ENCODE measurements around the gene PPP6R3.

The PPP6R3 gene

GRCh38 chr11:68441466-68442230 is 18.9 kb upstream of the PPP6R3 start:
- no peak for TF ChIP-seq CTCF (IDR thresholded peaks at IDR 0.05; ENCODE audit: borderline replicate concordance, extremely low read depth, low read length, poor library complexity, severe bottlenecking)
- TF ChIP-seq EZH2 (IDR thresholded peaks at IDR 0.05; ENCODE audit: borderline replicate concordance, low read depth, low read length, severe bottlenecking), result no peak

GRCh38 chr11:68442433-68442832 is 18.1 kb upstream of the PPP6R3 start:
- no peaks in the 10 kb centered on the region for H3K27me3 ChIP-seq (ENCODE audit: insufficient read depth, low read length, poor library complexity)
- H3K27ac ChIP-seq (ENCODE audit: low read length), result no peak overlapping the region
- ATAC-seq (ENCODE audit: insufficient read depth, low read depth), result no peak
- H3K4me3 ChIP-seq (ENCODE audit: low read depth in 1 of 2, low read length in 2 of 2), result no peak overlapping the region
- peaks cover 30% of the 10 kb centered on the region for H3K36me3 ChIP-seq (ENCODE audit: insufficient read depth, low read length)
- no peaks in the 10 kb centered on the region for H3K9me3 ChIP-seq (ENCODE audit: insufficient read depth, low read length, severe bottlenecking)
- H3K79me2 ChIP-seq (ENCODE audit: insufficient read depth, low read length), result no peaks in the 10 kb centered on the region
- H4K20me1 ChIP-seq (ENCODE audit: insufficient read depth, low read length), result peaks cover 6% of the 10 kb centered on the region; the same call in 1 of the 2 replicates
- TF ChIP-seq CTCF (IDR thresholded peaks at IDR 0.05; ENCODE audit: borderline replicate concordance, extremely low read depth, low read length, poor library complexity, severe bottlenecking) (no peak), EZH2 (IDR thresholded peaks at IDR 0.05; ENCODE audit: borderline replicate concordance, low read depth, low read length, severe bottlenecking) (no peak)
- H3K4me2 ChIP-seq (ENCODE audit: insufficient read depth, low read length), result no peak overlapping the region
- DNase-seq, result no peak
- no peak overlapping the region for H3K9ac ChIP-seq (ENCODE audit: low read depth, low read length)
- H3K4me1 ChIP-seq (ENCODE audit: insufficient read depth, low read length), result no peaks in the 10 kb centered on the region
- H2AFZ ChIP-seq (ENCODE audit: low read depth, low read length), result no peak overlapping the region

More at GRCh38 chr11:68441466-68442230, 18.9 kb upstream of the PPP6R3 start:
- Histone ChIP-seq H3K9me3 (ENCODE audit: insufficient read depth, low read length, severe bottlenecking) (no peaks in the 10 kb centered on the region), H3K4me2 (ENCODE audit: insufficient read depth, low read length) (no peak overlapping the region), H3K4me3 (ENCODE audit: low read depth in 1 of 2, low read length in 2 of 2) (no peak overlapping the region), H3K36me3 (ENCODE audit: insufficient read depth, low read length) (peaks cover 37% of the 10 kb centered on the region), H3K9ac (ENCODE audit: low read depth, low read length) (no peak overlapping the region), H3K27me3 (ENCODE audit: insufficient read depth, low read length, poor library complexity) (no peaks in the 10 kb centered on the region), H3K27ac (ENCODE audit: low read length) (no peak overlapping the region), H3K79me2 (ENCODE audit: insufficient read depth, low read length) (no peaks in the 10 kb centered on the region), H4K20me1 (ENCODE audit: insufficient read depth, low read length) (peaks cover 6% of the 10 kb centered on the region; the same call in 1 of the 2 replicates), H2AFZ (ENCODE audit: low read depth, low read length) (no peak overlapping the region), H3K4me1 (ENCODE audit: insufficient read depth, low read length) (no peaks in the 10 kb centered on the region)
- no peak for DNase-seq
- ATAC-seq (ENCODE audit: insufficient read depth, low read depth), result no peak

GRCh38 chr11:68444566-68444965 is 16.0 kb upstream of the PPP6R3 start:
- no peak for TF ChIP-seq CTCF (IDR thresholded peaks at IDR 0.05; ENCODE audit: borderline replicate concordance, extremely low read depth, low read length, poor library complexity, severe bottlenecking)
- no peak for TF ChIP-seq EZH2 (IDR thresholded peaks at IDR 0.05; ENCODE audit: borderline replicate concordance, low read depth, low read length, severe bottlenecking)
- no peak for DNase-seq
- ATAC-seq (ENCODE audit: insufficient read depth, low read depth), result no peak

More at GRCh38 chr11:68444566-68444965, 16.0 kb upstream of the PPP6R3 start:
- no peaks in the 10 kb centered on the region for H3K9me3 ChIP-seq (ENCODE audit: insufficient read depth, low read length, severe bottlenecking)
- H2AFZ ChIP-seq (ENCODE audit: low read depth, low read length), result no peak overlapping the region
- H3K27ac ChIP-seq (ENCODE audit: low read length), result no peak overlapping the region
- H3K79me2 ChIP-seq (ENCODE audit: insufficient read depth, low read length), result no peaks in the 10 kb centered on the region
- no peak overlapping the region for H3K9ac ChIP-seq (ENCODE audit: low read depth, low read length)
- no peak overlapping the region for H3K4me2 ChIP-seq (ENCODE audit: insufficient read depth, low read length)
- H3K4me3 ChIP-seq (ENCODE audit: low read depth in 1 of 2, low read length in 2 of 2), result no peak overlapping the region
- H3K36me3 ChIP-seq (ENCODE audit: insufficient read depth, low read length), result peaks cover 29% of the 10 kb centered on the region
- no peaks in the 10 kb centered on the region for H3K27me3 ChIP-seq (ENCODE audit: insufficient read depth, low read length, poor library complexity)
- 0 out of 2 replicates have a peak, but pooled peaks cover 6% of the 10 kb centered on the region for H4K20me1 ChIP-seq (ENCODE audit: insufficient read depth, low read length)
- no peaks in the 10 kb centered on the region for H3K4me1 ChIP-seq (ENCODE audit: insufficient read depth, low read length)
